ENCODE data around the gene ENDOD1. TPM values are rescaled to one million over a fixed set of nuclear protein-coding genes. Genes with fewer than 3 reads are reported as not detected.

The ENDOD1 gene
- polyA plus RNA-seq, 3 donors: 1.3 to 3.4 (median 3.2) TPM

DNA sequence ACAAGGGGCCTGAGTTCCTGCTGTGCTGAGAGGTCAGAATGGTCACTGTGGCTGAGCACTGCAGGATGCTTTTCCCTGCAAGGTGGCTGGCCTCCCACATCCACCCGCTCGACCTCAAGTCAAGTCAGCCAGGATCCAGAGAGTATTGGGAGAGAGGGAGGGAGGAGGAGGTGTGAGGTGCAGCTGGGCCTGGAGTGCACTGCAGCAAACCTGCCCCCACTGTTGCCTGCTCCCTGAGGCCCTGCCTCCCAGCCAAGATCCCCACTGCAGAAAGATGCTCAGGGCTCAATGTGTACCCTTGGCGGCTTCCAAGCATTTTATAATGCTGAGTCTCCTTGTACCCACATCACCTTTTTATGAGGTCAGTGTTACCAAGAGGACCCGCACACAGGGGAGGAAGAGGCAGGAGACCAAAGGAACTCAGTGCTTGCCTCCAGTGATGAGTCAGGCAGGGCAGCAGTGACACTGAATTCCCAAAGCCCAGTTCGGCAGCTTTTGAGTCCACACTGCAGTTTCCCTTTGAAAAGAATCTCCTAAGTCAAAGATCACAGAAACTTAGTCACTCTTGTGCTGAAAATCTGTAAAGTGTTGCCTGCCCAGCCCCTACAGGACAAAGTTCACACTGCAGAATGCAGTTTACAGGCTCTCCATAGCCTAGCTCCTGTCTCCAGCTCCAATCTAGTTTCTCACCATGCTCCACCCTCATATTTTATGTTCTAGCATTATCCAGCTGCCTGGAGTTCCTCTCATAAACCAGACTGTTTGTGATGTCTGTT, 3.1 kb downstream of the ENDOD1 start:
- H4K20me1 ChIP-seq (ENCODE audit: insufficient read depth, low read length): no peaks in the 10 kb centered on the region
- H3K4me2 ChIP-seq (replicated peaks; ENCODE audit: extremely low read depth, low read length, poor library complexity, severe bottlenecking): no peak overlapping the region
- H3K9ac ChIP-seq (ENCODE audit: insufficient read depth, low read length, poor library complexity, severe bottlenecking): no peak overlapping the region
- no peaks in the 10 kb centered on the region for H3K79me2 ChIP-seq (ENCODE audit: insufficient read depth, low read length)
- H3K9me3 ChIP-seq (replicated peaks in 1 of 2; ENCODE audit: control insufficient read depth in 1 of 2, insufficient read depth in 1 of 2, low read length in 2 of 2): no peaks in the 10 kb centered on the region
- H3K27me3 Mint-ChIP-seq (ENCODE audit: low read depth in 3 of 3): peaks cover 15 to 19% (median 17%) of the 10 kb centered on the region in 3 donors
- peaks cover 34% of the 10 kb centered on the region for H3K4me1 Mint-ChIP-seq
- no peak overlapping the region for H2AFZ ChIP-seq (ENCODE audit: insufficient read depth, low read depth, low read length, poor library complexity, severe bottlenecking)
- peaks cover 0 to 2% (median 0%) of the 10 kb centered on the region in 7 donors for H3K9me3 Mint-ChIP-seq
- TF ChIP-seq, protein P1, sequence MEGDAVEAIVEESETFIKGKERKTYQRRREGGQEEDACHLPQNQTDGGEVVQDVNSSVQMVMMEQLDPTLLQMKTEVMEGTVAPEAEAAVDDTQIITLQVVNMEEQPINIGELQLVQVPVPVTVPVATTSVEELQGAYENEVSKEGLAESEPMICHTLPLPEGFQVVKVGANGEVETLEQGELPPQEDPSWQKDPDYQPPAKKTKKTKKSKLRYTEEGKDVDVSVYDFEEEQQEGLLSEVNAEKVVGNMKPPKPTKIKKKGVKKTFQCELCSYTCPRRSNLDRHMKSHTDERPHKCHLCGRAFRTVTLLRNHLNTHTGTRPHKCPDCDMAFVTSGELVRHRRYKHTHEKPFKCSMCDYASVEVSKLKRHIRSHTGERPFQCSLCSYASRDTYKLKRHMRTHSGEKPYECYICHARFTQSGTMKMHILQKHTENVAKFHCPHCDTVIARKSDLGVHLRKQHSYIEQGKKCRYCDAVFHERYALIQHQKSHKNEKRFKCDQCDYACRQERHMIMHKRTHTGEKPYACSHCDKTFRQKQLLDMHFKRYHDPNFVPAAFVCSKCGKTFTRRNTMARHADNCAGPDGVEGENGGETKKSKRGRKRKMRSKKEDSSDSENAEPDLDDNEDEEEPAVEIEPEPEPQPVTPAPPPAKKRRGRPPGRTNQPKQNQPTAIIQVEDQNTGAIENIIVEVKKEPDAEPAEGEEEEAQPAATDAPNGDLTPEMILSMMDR (IDR thresholded peaks at IDR 0.05): peak; percentile 68
- peak overlapping the region in 1 of 2 donors; percentile 16 for H3K4me3 Mint-ChIP-seq
- peak in 1 of 3 donors; percentile 20 for DNase-seq
- peak overlapping the region in 3 of 7 donors; percentile 52 to 61 (median 53) for H3K27ac Mint-ChIP-seq
- no peak overlapping the region for H3K4me3 ChIP-seq (replicated peaks in 1 of 3; ENCODE audit: low read depth in 2 of 3, low read length in 3 of 3)
- H3K36me3 Mint-ChIP-seq: peaks cover 0 to 12% of the 10 kb centered on the region in 2 donors
- H3K4me1 ChIP-seq (ENCODE audit: control insufficient read depth in 1 of 2, insufficient read depth in 2 of 2, low read length in 2 of 2): peaks cover 14 to 27% of the 10 kb centered on the region in 2 donors
- H3K27me3 ChIP-seq (ENCODE audit: control insufficient read depth in 2 of 2, insufficient read depth in 2 of 2, low read length in 2 of 2): peaks cover 7 to 8% of the 10 kb centered on the region in 2 donors
- 50% methylated on average over 2 of the region's 5 CpGs for WGBS (ENCODE audit: insufficient coverage)
- intact Hi-C loops (cut with micrococcal nuclease): no loop called here
- no peaks in the 10 kb centered on the region for H3K36me3 ChIP-seq (replicated peaks in 1 of 2; ENCODE audit: control insufficient read depth in 1 of 2, insufficient read depth in 2 of 2, low read length in 2 of 2)
- no peak overlapping the region for H3K27ac ChIP-seq (ENCODE audit: low read depth in 1 of 2, low read length in 2 of 2)

DNA sequence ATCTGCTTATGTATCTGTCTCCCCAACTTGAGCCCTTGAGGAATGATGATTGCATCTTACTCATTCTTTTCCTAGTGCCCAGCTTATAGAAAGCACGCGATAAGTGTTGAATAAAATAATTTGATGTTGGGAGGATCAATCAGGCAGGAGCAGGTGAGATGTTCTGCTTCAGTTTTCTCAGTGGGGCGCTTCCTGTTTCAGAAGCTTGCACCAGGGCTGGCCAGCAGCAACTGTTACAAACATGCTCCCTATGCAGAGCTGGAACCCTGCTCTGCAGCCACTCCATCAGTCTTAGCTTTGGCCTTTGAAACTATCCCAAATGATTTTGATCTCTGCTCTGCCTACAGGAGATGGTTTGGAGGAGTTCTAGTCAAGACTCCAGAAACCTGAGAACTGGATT, 3.9 kb downstream of the ENDOD1 start:
- TF ChIP-seq, protein P1 (IDR thresholded peaks at IDR 0.05): no peak
- Histone ChIP-seq H3K4me2 (replicated peaks; ENCODE audit: extremely low read depth, low read length, poor library complexity, severe bottlenecking) (no peak overlapping the region), H3K4me3 (replicated peaks in 1 of 3; ENCODE audit: low read depth in 2 of 3, low read length in 3 of 3) (no peak overlapping the region), H3K79me2 (ENCODE audit: insufficient read depth, low read length) (no peaks in the 10 kb centered on the region), H3K36me3 (replicated peaks in 1 of 2; ENCODE audit: control insufficient read depth in 1 of 2, insufficient read depth in 2 of 2, low read length in 2 of 2) (no peaks in the 10 kb centered on the region), H3K9ac (ENCODE audit: insufficient read depth, low read length, poor library complexity, severe bottlenecking) (no peak overlapping the region), H3K9me3 (replicated peaks in 1 of 2; ENCODE audit: control insufficient read depth in 1 of 2, insufficient read depth in 1 of 2, low read length in 2 of 2) (no peaks in the 10 kb centered on the region), H2AFZ (ENCODE audit: insufficient read depth, low read depth, low read length, poor library complexity, severe bottlenecking) (no peak overlapping the region), H3K27ac (ENCODE audit: low read depth in 1 of 2, low read length in 2 of 2) (no peak overlapping the region), H3K27me3 (ENCODE audit: control insufficient read depth in 2 of 2, insufficient read depth in 2 of 2, low read length in 2 of 2) (peaks cover 7 to 8% of the 10 kb centered on the region in 2 donors), H3K4me1 (ENCODE audit: control insufficient read depth in 1 of 2, insufficient read depth in 2 of 2, low read length in 2 of 2) (peaks cover 13 to 26% of the 10 kb centered on the region in 2 donors), H4K20me1 (ENCODE audit: insufficient read depth, low read length) (no peaks in the 10 kb centered on the region)
- Mint-ChIP-seq H3K9me3 (peaks cover 0 to 2% (median 0%) of the 10 kb centered on the region in 7 donors), H3K27me3 (ENCODE audit: low read depth in 3 of 3) (peaks cover 15 to 19% (median 17%) of the 10 kb centered on the region in 3 donors), H3K4me3 (no peak overlapping the region), H3K4me1 (peaks cover 33% of the 10 kb centered on the region), H3K36me3 (peaks cover 0 to 12% of the 10 kb centered on the region in 2 donors), H3K27ac (peak overlapping the region in 1 of 7 donors; percentile 53)
- DNase-seq: no peak
- intact Hi-C loops (cut with micrococcal nuclease): no loop called here
- 100% methylated on average over 3 of the region's 3 CpGs for WGBS (ENCODE audit: insufficient coverage)

Data from CD14-positive monocyte (primary cell).